GM19351 (cell line): ENCODE measurements around the gene CRLF1.
"Not testable (repeated sequence)": the region's sequence is repeated elsewhere in the genome, so short reads cannot be mapped to it uniquely, and the experiment has no call there.

Source experiments
- ATAC-seq: cut with Tn5 transposase; IDR thresholded peaks from one replicate; pipeline ENCODE4 v1.9.1; 2021; ENCODE audit warnings: mild to moderate bottlenecking, moderate library complexity; ENCODE audit not compliant: unreplicated experiment

The CRLF1 gene

GRCh38 chr19:18608805-18609716 is 2.5 kb upstream of the CRLF1 start:
- no peak for ATAC-seq

- no peak for ATAC-seq
Observed at GRCh38 chr19:18608102-18608804, 1.7 kb upstream of the CRLF1 start.

- ATAC-seq, result no peak
Observed at GRCh38 chr19:18607226-18608101, 865 bp upstream of the CRLF1 start.

- no peak for ATAC-seq
Observed at GRCh38 chr19:18605546-18606280, 886 bp downstream of the CRLF1 start.

GRCh38 chr19:18605196-18605545 is 1.4 kb downstream of the CRLF1 start:
- no peak for ATAC-seq

- ATAC-seq, result no peak
Observed at GRCh38 chr19:18604820-18605159, 1.8 kb downstream of the CRLF1 start.

GRCh38 chr19:18603958-18604819 is 2.4 kb downstream of the CRLF1 start:
- ATAC-seq, result no peak

GRCh38 chr19:18603255-18603957 is 3.2 kb downstream of the CRLF1 start:
- no peak for ATAC-seq

- no peak for ATAC-seq
Observed at GRCh38 chr19:18601875-18602274, 4.7 kb downstream of the CRLF1 start.

GRCh38 chr19:18600692-18601397 is 5.8 kb downstream of the CRLF1 start:
- ATAC-seq, result not testable (repeated sequence)

- no peak for ATAC-seq
Observed at GRCh38 chr19:18599485-18599884, 7.1 kb downstream of the CRLF1 start.

GRCh38 chr19:18597809-18598660 is 8.6 kb downstream of the CRLF1 start:
- no peak for ATAC-seq

- no peak for ATAC-seq
Observed at GRCh38 chr19:18596752-18597157, 9.8 kb downstream of the CRLF1 start.

- ATAC-seq, result no peak
Observed at GRCh38 chr19:18595475-18595874, 11.1 kb downstream of the CRLF1 start.

GRCh38 chr19:18594824-18595373 is 11.7 kb downstream of the CRLF1 start:
- no peak for ATAC-seq

- no peak for ATAC-seq
Observed at GRCh38 chr19:18594096-18594823, 12.3 kb downstream of the CRLF1 start.
